ENCODE data around the gene USP4. TPM values are rescaled to one million over a fixed set of nuclear protein-coding genes. Genes with fewer than 3 reads are reported as not detected.

The USP4 gene
- total and polyA plus RNA-seq, 2 of the 8 experiments (the other 6 are each of a cell fraction or from before 2014, with no cell fraction given): 16.0 to 27.8 TPM

DNA sequence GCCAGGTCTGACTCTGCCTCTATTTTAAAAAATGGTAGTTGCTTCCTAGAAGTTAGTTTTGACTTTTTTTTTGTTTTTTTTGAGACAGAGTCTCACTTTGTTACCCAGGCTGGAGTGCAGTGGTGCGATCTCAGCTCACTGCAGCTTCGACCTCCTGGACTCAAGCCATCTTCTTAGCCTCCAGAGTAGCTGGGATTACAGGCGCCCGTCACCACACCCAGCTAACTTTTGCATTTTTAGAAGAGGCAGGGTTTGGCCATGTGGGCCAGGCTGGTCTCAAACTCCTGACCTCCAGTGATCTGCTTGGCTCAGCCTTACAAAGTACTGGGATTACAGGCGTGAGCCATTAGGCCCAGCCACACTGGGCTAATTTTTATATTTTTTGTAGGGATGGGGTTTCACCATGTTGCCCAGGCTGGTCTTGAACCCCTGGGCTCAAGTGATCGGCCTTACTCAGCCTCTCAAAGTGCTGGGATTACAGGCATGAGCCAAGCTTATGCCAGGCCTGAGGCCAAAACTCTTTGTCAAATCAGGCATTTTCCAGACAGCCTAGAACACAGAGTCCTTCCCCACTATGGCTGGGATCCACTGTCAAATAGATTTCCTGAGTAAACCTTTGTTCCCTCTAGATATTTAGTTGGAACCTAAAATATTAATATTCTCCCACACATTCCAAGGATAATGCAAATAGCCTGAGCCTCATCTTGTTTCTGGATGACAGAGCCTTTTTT, 76.5 kb downstream of the USP4 start:
- Histone ChIP-seq H3K18ac (ENCODE audit: extremely low read depth, low read length) (no peak overlapping the region), H2AK5ac (ENCODE audit: low read depth, low read length) (no peak overlapping the region), H3K4me3 (ENCODE audit: extremely low read depth in 1 of 4, insufficient read depth in 2 of 4, low read depth in 3 of 4, low read length in 4 of 4) (no peak overlapping the region), H3K14ac (ENCODE audit: insufficient read length) (no peak overlapping the region), H3K23ac (ENCODE audit: insufficient read length) (no peak overlapping the region), H3K4me2 (ENCODE audit: insufficient read depth in 1 of 2, low read depth in 2 of 2, low read length in 2 of 2) (no peak overlapping the region), H2BK5ac (ENCODE audit: low read depth, low read length) (no peak overlapping the region), H2BK12ac (ENCODE audit: low read depth, low read length) (no peak overlapping the region), H3K79me2 (ENCODE audit: control insufficient read depth in 1 of 2, insufficient read depth in 2 of 2, low read length in 2 of 2) (no peaks in the 10 kb centered on the region), H2BK15ac (ENCODE audit: low read length) (no peak overlapping the region), H3K9ac (replicated peaks in 1 of 4; ENCODE audit: extremely low read depth in 1 of 4, low read depth in 3 of 4, low read length in 3 of 4) (no peak overlapping the region), H3K56ac (replicated peaks; ENCODE audit: insufficient read length, low read depth, low read length) (no peak overlapping the region), H4K8ac (ENCODE audit: extremely low read depth, insufficient read depth, low read length) (no peak overlapping the region), H3K27me3 (replicated peaks in 1 of 4; ENCODE audit: control insufficient read depth in 3 of 4, extremely low read depth in 1 of 4, insufficient read depth in 3 of 4, low read length in 3 of 4) (no peaks in the 10 kb centered on the region), H4K20me1 (replicated peaks in 1 of 2; ENCODE audit: control insufficient read depth in 1 of 2, insufficient read depth in 2 of 2, low read length in 2 of 2) (no peaks in the 10 kb centered on the region), H3K23me2 (ENCODE audit: low read depth, low read length) (no peaks in the 10 kb centered on the region), H2BK20ac (ENCODE audit: low read length) (no peak overlapping the region), H4K91ac (replicated peaks; ENCODE audit: insufficient read length, low read length) (no peak overlapping the region), H3K79me1 (ENCODE audit: low read depth, low read length) (no peaks in the 10 kb centered on the region), H2BK120ac (replicated peaks; ENCODE audit: low read depth, low read length) (no peak overlapping the region), H2AFZ (ENCODE audit: low read length) (no peak overlapping the region), H3K36me3 (ENCODE audit: control insufficient read depth in 2 of 4, insufficient read depth in 4 of 4, low read length in 3 of 4) (no peaks in the 10 kb centered on the region), H3K27ac (ENCODE audit: low read depth, low read length) (no peak overlapping the region), H3K4ac (replicated peaks; ENCODE audit: insufficient read length, low read depth, low read length) (no peak overlapping the region), H4K5ac (ENCODE audit: insufficient read length, low read depth, low read length) (no peak overlapping the region), H3K4me1 (replicated peaks in 1 of 4; ENCODE audit: control insufficient read depth in 3 of 4, insufficient read depth in 4 of 4, low read length in 3 of 4) (no peaks in the 10 kb centered on the region), H3K9me3 (ENCODE audit: insufficient read depth in 2 of 2, low read depth in 1 of 2, low read length in 1 of 2) (no peaks in the 10 kb centered on the region)
- WGBS, 2 experiments (ENCODE audit: extremely low coverage in 1 of 2, insufficient coverage in 1 of 2, insufficient read length in 1 of 2, insufficient replicate concordance in 2 of 2, low coverage in 1 of 2, low lambda C conversion rate in 2 of 2, missing lambda C conversion rate in 1 of 2): 90% methylated on average over 6 of the region's 6 CpGs; no CpG with 5 or more reads in 1 of the 2 experiments
- ChIA-PET POLR2A (ENCODE audit: partially characterized antibody) (interaction anchor here (0.8 kb wide), 1 partner anchor 148 kb away, joined by 3 read pairs; the partner anchor contains the start of gene RHOA), CTCF (ENCODE audit: partially characterized antibody) (interaction anchor here (0.6 to 0.7 kb wide), 3 partner anchors 40 to 612 kb away, joined by 3 to 4 read pairs (median 3); no protein-coding TSS in a partner anchor)
- FAIRE-seq (no peak), DNase-seq (ENCODE audit: low read depth in 1 of 2, low spot score in 2 of 2) (no peak)
- TF ChIP-seq SIX5 (IDR thresholded peaks at IDR 0.05; ENCODE audit: low read depth, low read length): no peak
